Measurements from ENCODE around the gene INSL3.

The INSL3 gene

DNA sequence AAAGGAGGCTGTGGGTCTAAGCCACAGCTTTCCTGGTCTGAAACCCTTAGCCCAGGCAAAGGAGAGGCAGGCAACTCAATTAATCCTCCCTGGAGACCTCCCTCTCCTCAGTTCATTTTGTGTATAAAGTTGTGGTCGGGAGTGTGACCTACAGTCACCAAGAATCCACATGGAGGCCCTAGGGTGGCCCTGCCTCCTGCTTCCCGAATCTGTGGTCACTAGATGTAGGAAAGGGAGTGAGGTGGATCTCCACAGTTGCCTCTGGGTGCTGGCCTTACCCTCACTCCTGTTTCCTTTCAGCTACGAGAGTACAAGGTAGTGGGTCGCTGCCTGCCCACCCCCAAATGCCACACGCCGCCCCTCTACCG is 39.7 kb upstream of the INSL3 start:
- no peaks in the 10 kb centered on the region for H4K20me1 ChIP-seq (ENCODE audit: insufficient read depth, low read length)

DNA sequence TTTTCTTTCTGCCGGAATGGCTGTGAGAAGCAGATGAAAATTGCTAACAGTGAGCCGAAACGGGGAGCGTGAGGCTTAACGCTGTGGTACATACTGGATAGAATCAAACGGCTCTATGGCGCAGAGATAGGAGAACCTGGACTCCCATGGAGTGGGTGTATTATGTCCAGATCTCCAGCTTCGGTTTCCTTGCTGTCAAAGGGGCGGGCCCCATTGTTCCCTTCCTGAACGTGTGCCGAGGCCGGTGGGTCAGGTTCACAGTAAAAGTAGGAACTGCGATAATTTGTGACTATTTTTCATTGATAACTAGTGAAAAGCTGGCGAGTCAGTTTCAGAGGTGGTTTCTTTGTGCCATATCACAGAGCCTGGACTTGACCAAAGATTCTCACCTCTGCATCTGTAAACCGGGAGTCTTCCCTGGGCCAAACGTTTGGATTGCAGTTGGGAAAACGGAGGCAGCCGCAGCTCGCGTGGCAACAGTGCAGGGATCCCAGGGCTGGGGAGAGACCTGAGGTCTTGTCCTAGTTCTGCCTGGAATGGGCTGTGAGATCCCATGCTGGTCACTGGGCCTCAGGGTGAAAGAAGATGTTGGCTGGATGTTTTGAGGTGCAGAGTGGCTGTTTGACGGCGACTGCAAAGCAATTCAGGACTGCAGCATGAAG is 39.1 kb upstream of the INSL3 start:
- no peaks in the 10 kb centered on the region for H3K9me2 ChIP-seq (ENCODE audit: low read depth, low read length)
- H3K27me3 ChIP-seq (ENCODE audit: insufficient read depth, low read length): no peaks in the 10 kb centered on the region
- peak overlapping the region; percentile 76 for H3K4me3 ChIP-seq (ENCODE audit: low read depth, low read length, poor library complexity, severe bottlenecking)
- H3K27ac ChIP-seq (ENCODE audit: low read depth, low read length, poor library complexity, severe bottlenecking): peak overlapping the region; percentile 29
- H3K9ac ChIP-seq (ENCODE audit: low read length): peak overlapping the region; percentile 90
- peak overlapping the region; percentile 87 for H3K4me2 ChIP-seq (ENCODE audit: low read length)
- H3K4me1 ChIP-seq (ENCODE audit: insufficient read depth, low read length, severe bottlenecking): peaks cover 25% of the 10 kb centered on the region
- H3K9me3 ChIP-seq (ENCODE audit: low read length): no peaks in the 10 kb centered on the region
- no peak for TF ChIP-seq CTCF (IDR thresholded peaks at IDR 0.05; ENCODE audit: low read length)
- TF ChIP-seq EZH2 (IDR thresholded peaks at IDR 0.05; ENCODE audit: borderline replicate concordance, low read length): no peak
- peaks cover 19% of the 10 kb centered on the region for H3K79me2 ChIP-seq (ENCODE audit: insufficient read depth, low read length)
- peaks cover 53% of the 10 kb centered on the region for H3K36me3 ChIP-seq (ENCODE audit: insufficient read depth, low read length)
- 0 out of 2 replicates have a peak, but pooled peaks cover 6% of the 10 kb centered on the region for H3F3A ChIP-seq (ENCODE audit: insufficient read depth, low read length)
- H4K20me1 ChIP-seq (ENCODE audit: insufficient read depth, low read length): no peaks in the 10 kb centered on the region
- H2AFZ ChIP-seq (ENCODE audit: low read length): no peak overlapping the region

More for the DNA sequence above, 39.7 kb upstream of the INSL3 start:
- Histone ChIP-seq H3K4me3 (ENCODE audit: low read depth, low read length, poor library complexity, severe bottlenecking) (peak overlapping the region; percentile 76), H3K9me3 (ENCODE audit: low read length) (no peaks in the 10 kb centered on the region), H3K9ac (ENCODE audit: low read length) (peak overlapping the region; percentile 90), H3K36me3 (ENCODE audit: insufficient read depth, low read length) (peaks cover 58% of the 10 kb centered on the region), H3K27me3 (ENCODE audit: insufficient read depth, low read length) (no peaks in the 10 kb centered on the region), H3K79me2 (ENCODE audit: insufficient read depth, low read length) (peaks cover 19% of the 10 kb centered on the region), H3K9me2 (ENCODE audit: low read depth, low read length) (no peaks in the 10 kb centered on the region), H2AFZ (ENCODE audit: low read length) (no peak overlapping the region), H3K4me2 (ENCODE audit: low read length) (peak overlapping the region; percentile 87), H3F3A (ENCODE audit: insufficient read depth, low read length) (0 out of 2 replicates have a peak, but pooled peaks cover 6% of the 10 kb centered on the region), H3K27ac (ENCODE audit: low read depth, low read length, poor library complexity, severe bottlenecking) (peak overlapping the region; percentile 29), H3K4me1 (ENCODE audit: insufficient read depth, low read length, severe bottlenecking) (peaks cover 25% of the 10 kb centered on the region)
- TF ChIP-seq EZH2 (IDR thresholded peaks at IDR 0.05; ENCODE audit: borderline replicate concordance, low read length) (no peak), CTCF (IDR thresholded peaks at IDR 0.05; ENCODE audit: low read length) (no peak)

- Histone ChIP-seq H3K9me2 (ENCODE audit: low read depth, low read length) (no peaks in the 10 kb centered on the region), H3K4me2 (ENCODE audit: low read length) (peak within 1 kb of the TSS; percentile 87), H3K79me2 (ENCODE audit: insufficient read depth, low read length) (peaks cover 19% of the 10 kb centered on the region), H3K4me1 (ENCODE audit: insufficient read depth, low read length, severe bottlenecking) (peaks cover 25% of the 10 kb centered on the region), H3K9me3 (ENCODE audit: low read length) (no peaks in the 10 kb centered on the region), H3F3A (ENCODE audit: insufficient read depth, low read length) (0 out of 2 replicates have a peak, but pooled peaks cover 6% of the 10 kb centered on the region), H4K20me1 (ENCODE audit: insufficient read depth, low read length) (no peaks in the 10 kb centered on the region), H3K4me3 (ENCODE audit: low read depth, low read length, poor library complexity, severe bottlenecking) (peak within 1 kb of the TSS; percentile 76), H2AFZ (ENCODE audit: low read length) (peak within 1 kb of the TSS; percentile 51), H3K27ac (ENCODE audit: low read depth, low read length, poor library complexity, severe bottlenecking) (peak within 1 kb of the TSS; percentile 29), H3K36me3 (ENCODE audit: insufficient read depth, low read length) (peaks cover 48% of the 10 kb centered on the region), H3K27me3 (ENCODE audit: insufficient read depth, low read length) (no peaks in the 10 kb centered on the region), H3K9ac (ENCODE audit: low read length) (peak within 1 kb of the TSS; percentile 90)
- peak; percentile 88 for TF ChIP-seq CTCF (IDR thresholded peaks at IDR 0.05; ENCODE audit: low read length)
- no peak for TF ChIP-seq EZH2 (IDR thresholded peaks at IDR 0.05; ENCODE audit: borderline replicate concordance, low read length)
These were observed 38.4 kb upstream of the INSL3 start, which contains the start of gene RPL18A for GRCh38 chr19:17859533-17860330. Gene RPL18A, plus strand, starts transcription at chr19:17859910. Its CDS starts 47 bp downstream, at chr19:17859957.

All from OCI-LY1 (cell line).